GM20431 (cell line): ENCODE results near the gene DLGAP1.
"Not testable (repeated sequence)": the region's sequence is repeated elsewhere in the genome, so short reads cannot be mapped to it uniquely, and the experiment has no call there.

Source experiments
- in situ Hi-C: fragments of 300-500 bp; cut with MseI, MboI; formaldehyde crosslinking; loops from one replicate; pipeline ENCODE4 v1.15.0; 2020; ENCODE audit warnings: low sequenced_read_pairs; ENCODE audit not compliant: unreplicated experiment

The DLGAP1 gene

GRCh38 chr18:4394700-4395099, 60.4 kb downstream of the DLGAP1 start:
- in situ Hi-C loops, result no loop called here

- in situ Hi-C loops, result no loop called here
Observed at GRCh38 chr18:4391859-4392258, 63.2 kb downstream of the DLGAP1 start.

GRCh38 chr18:4385876-4386275, 69.2 kb downstream of the DLGAP1 start:
- in situ Hi-C loops, result no loop called here

- in situ Hi-C loops, result no loop called here
Observed at GRCh38 chr18:4384932-4385331, 70.2 kb downstream of the DLGAP1 start.

GRCh38 chr18:4374564-4374963, 80.5 kb downstream of the DLGAP1 start:
- in situ Hi-C loops, result no loop called here

DNA sequence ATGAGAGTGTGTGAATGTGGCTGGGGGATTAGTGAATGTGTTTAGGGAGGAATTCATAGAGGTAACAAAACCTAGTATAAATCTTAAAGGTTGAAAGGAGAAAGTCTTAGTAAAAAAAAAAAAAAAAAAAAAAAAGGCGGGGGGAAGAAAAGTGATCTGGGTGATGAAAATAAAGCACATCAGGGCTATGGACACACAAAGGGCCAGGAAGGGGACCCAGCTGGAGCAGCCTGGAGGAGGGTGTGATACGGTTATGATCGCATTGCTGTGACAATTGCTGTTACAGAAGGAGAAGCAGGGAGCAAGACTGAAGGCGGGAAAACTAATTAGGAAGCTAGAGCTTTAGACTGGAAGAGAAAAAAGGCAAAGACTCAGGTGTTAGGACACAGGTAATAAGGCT, 85.4 kb downstream of the DLGAP1 start:
- in situ Hi-C loops, result no loop called here

- in situ Hi-C loops, result no loop called here
Observed at GRCh38 chr18:4360221-4360715, 94.8 kb downstream of the DLGAP1 start.

- in situ Hi-C loops, result no loop called here
Observed at GRCh38 chr18:4358618-4359017, 96.5 kb downstream of the DLGAP1 start.

- in situ Hi-C loops, result no loop called here
Observed at GRCh38 chr18:4357579-4357978, 97.5 kb downstream of the DLGAP1 start.

DNA sequence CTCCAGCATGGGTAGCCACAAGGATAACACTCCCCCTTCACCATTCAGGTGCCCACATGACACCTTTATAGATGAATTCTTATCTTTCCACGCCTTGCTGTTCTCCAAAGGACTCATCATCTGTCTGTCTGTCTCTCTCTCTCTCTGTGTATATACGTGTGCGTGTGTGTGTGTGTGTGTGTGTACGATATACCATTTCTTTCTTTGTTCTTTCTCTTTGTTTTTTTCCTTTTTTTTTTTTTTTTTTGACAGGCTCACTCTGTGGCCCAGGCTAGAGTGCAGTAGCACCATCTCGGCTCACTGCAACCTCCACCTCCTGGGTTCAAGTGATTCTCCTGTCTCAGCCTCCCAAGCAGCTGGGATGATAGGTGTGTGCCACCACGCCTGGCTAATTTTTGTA, 98.2 kb downstream of the DLGAP1 start:
- in situ Hi-C loops, result no loop called here

GRCh38 chr18:4353853-4354418, 101.2 kb downstream of the DLGAP1 start:
- in situ Hi-C loops, result no loop called here

- in situ Hi-C loops, result no loop called here
Observed at GRCh38 chr18:4352746-4353551, 102.2 kb downstream of the DLGAP1 start.

- in situ Hi-C loops, result no loop called here
Observed at GRCh38 chr18:4351005-4351404, 104.1 kb downstream of the DLGAP1 start.

DNA sequence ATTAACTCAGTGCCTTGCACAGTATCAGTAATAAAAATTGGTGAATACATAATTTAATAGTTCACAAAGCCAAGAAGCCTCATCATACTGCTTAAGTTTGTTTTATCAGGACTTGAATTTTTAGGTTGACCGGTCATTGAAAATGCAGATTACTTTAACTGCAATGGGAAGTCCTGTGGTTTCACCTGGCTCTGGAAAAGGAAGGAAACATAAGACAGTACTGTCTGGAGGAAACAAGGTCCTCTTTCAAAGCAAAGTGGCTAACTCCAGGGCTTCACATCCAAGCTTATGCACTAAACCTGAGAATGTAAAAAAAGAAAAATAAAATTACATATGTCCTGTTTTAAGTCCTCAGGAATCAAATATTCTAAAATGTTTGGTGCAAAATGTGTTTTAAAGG, 119.7 kb downstream of the DLGAP1 start:
- in situ Hi-C loops, result no loop called here

- in situ Hi-C loops, result no loop called here
Observed at GRCh38 chr18:4333043-4333442, 122.1 kb downstream of the DLGAP1 start.

DNA sequence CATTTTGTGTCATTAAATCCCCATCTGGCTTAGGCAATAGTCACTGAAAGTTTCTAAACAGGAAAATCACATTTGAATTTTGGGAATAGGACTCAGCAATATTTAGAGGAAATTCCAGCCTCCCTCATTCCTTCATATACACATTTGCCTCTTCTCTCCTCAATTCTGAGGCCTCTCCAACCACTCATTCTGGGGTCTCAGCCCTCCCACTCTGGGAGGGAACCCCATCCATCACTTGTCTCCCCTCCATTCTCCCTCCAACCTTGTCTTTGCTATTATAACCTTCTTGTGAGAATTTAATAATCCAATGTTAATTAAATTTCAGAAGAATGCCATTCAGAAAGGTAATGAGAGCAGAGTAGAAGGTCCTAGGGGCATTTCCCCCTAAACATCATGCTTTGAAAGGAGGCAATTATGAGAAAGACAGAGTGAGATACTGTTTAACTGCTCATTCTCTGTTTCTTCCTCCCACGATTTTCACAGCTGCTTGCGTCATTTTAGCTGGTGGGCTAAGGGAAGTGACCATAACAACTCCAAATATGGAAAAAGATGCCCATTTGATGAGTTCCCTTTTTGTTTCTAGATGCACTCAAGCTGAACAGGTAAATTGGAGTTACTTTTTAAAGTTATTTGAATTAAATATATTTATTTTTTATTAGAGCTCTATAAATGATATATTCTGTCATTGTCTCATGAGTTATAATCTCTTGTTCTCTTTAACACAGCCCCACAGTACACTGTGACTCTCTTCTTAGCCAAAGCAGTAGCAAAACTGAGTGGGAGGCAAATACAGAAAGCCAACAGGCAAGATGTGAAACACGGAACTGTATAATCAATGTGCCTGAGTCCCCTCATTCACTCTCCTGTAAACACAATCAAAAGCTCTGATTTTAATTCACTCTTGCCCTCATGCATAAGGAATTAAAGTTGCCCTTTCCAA, 135.1 kb downstream of the DLGAP1 start:
- in situ Hi-C loops, result no loop called here

DNA sequence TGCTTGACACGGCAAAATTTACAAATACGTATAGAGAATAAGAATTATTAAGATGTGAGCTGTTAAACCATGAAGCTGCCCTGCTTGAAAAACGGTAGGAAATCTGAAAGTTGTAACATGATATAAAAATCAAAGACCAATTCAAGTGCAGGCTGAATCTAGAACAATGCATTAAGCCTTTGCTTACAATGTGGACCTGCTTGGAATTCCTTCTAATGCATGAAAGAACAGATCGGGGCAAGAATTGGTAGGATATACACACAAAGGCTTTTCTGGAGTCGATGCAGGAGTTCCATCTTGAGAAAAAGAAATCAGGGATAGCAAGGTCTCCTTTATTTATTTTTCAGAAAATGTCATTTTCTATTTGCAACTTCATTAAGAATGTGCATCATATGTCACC, 136.8 kb downstream of the DLGAP1 start:
- in situ Hi-C loops, result no loop called here

DNA sequence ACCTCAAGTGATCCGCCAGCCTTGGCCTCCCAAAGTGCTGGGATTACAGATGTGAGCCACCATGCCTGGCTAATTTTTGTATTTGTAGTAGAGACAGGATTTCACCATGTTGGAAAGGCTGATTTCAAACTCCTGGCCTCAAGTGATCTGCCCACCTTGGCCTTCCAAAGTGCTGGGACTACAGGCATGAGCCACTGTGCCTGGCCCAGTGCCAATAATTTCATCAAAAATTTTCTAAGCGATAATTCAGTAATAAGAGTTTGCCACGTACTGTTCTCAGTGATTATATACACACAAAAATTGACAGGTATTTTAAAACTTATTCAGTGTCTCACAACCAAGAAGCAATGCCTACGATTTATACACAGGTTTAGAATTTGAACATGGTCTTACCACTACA, 143.2 kb downstream of the DLGAP1 start:
- in situ Hi-C loops, result not testable (repeated sequence)

- in situ Hi-C loops, result no loop called here
Observed at GRCh38 chr18:4311136-4311535, 144.0 kb downstream of the DLGAP1 start.

DNA sequence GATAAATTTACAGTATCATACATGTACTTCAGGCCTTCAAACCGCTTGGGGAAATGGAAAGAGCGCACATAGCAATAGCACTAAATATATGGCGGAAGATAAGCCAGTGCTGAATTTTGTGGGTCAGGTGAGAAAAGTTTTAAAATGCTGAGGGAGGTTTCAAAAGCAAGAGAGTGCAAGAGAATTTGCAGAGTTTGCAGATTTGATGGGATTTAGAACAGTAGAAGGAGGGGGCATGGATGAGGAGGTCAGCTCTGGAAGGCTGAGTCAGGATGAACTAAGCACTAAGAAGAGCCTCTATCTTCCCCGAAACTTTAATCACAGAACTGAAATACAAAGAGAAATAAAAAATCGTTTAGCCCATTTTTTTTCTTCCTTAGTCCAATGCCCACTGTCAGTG, 145.9 kb downstream of the DLGAP1 start:
- in situ Hi-C loops, result no loop called here

DNA sequence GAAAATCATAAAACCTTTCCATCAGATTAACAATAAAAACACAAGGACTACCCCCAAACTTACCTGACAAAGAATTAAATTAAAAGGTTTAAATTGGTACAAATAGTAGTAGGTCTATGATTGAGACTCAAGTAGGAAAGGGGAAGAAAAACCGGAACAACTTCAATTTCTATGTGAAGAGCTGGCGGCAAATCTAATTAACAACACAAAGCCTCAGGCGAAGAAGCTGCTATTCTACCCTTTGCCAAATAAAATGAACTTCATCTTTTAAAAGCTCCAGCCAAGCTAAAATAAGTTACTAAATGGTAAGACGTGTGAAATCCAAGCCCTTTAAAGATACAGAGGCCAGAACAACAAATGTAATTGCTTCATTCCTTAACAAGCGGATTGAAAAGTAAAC, 146.5 kb downstream of the DLGAP1 start:
- in situ Hi-C loops, result no loop called here
